Measurements from ENCODE around the gene DDIT3.
"Not testable (repeated sequence)": the region's sequence is repeated elsewhere in the genome, so short reads cannot be mapped to it uniquely, and the experiment has no call there.

The DDIT3 gene, protein sequence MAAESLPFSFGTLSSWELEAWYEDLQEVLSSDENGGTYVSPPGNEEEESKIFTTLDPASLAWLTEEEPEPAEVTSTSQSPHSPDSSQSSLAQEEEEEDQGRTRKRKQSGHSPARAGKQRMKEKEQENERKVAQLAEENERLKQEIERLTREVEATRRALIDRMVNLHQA

DNA sequence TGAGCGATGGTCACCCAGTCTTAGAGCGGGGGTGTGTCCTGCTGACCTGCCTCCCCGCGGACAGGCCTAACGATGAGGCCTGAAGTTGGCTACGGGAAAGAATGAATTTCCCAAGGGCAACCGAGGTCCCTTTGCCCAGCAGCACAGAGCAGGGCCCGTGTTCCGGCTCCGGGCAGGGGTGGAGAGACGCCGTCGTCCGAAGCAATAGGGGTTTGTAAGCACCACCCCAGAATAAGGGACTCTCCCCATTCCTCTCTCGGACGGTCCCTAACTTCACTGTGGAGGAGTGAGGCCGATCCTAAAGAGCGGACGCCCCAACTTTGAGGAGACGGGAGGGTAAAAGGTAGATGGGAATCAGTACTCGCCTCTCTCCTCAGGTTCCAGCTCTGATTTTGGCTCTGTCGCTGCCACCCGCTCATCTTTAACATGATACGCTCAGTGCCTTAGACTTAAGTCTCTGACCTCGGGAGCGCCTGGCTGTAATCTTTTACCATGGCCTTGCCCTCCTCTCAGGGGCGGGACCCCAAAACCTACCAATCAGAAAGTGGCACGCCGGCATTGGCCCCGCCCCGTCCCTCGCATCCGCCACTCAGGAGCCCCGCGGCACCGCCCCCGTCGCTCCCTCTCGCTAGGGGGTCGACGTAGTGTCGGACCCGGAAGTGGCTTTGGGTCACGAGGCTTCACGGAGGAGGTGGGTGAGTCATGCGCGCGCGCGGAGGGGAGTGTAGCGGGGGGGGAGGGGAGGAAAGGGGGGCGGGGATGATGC is at the start of gene DDIT3:
DDIT3 (minus strand) TSS at position 462 of the 766 bp plus-strand sequence. CDS start 3,108 bp downstream, outside the sequence.
- in situ Hi-C loops (cut with MboI; ENCODE audit: low sequenced_read_pairs): no loop called here

GRCh38 chr12:57569858-57570257 is 49.5 kb upstream of the DDIT3 start:
- in situ Hi-C loops (cut with MboI; ENCODE audit: low sequenced_read_pairs): no loop called here

DNA sequence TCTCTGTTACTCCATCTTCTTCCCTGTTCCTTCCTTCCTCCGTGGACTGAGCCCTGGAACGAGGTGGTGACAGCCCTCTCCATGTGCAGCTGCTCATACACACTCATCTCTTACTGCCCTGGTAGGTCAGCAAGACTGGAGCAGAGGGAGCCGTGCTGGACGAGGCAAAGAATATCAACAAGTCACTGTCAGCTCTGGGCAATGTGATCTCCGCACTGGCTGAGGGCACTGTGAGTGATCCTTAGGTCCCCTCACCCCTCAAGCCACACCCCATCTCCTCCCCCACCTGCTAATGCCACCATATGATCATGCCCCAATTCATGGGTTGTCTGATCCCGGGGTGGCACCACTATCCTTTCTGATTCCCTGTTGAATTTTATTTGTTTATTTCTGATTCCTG is 48.5 kb upstream of the DDIT3 start:
- in situ Hi-C loops (cut with MboI; ENCODE audit: low sequenced_read_pairs): no loop called here

- in situ Hi-C loops (cut with MboI; ENCODE audit: low sequenced_read_pairs): no loop called here
Measured at GRCh38 chr12:57564178-57564740, 43.9 kb upstream of the DDIT3 start.

DNA sequence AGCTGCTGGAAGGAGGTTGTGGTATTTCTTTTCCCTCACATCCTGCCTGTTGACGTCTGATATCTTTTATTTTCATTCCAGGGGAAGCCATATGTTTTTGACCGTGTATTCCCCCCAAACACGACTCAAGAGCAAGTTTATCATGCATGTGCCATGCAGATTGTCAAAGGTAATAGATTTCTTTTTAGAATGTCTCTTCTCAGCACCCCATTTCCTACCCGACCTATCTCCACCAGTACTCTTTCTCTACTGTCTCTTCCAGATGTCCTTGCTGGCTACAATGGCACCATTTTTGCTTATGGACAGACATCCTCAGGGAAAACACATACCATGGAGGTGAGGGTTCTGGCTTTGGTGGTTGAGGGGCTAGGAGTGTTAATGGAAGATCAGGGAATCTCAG is 43.0 kb upstream of the DDIT3 start:
- in situ Hi-C loops (cut with MboI; ENCODE audit: low sequenced_read_pairs): no loop called here

DNA sequence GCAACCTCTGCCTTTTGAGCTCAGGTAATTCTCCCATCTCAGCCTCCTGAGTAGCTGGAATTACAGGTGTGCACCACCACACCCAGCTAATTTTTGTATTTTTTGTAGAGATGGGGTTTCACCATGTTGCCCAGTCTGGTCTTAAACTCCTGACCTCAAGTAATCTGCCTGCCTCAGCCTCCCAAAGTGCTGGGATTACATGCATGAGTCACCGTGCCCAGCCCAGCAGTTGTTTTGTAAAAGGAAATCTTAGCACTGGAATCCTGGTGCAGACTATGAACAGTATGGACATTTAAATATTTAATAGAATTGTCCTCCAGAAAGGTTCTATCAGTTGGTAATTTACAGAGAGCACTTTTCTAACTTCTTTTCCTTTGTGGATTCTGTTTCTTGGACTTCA is 40.8 kb upstream of the DDIT3 start:
- in situ Hi-C loops (cut with MboI; ENCODE audit: low sequenced_read_pairs): not testable (repeated sequence)

DNA sequence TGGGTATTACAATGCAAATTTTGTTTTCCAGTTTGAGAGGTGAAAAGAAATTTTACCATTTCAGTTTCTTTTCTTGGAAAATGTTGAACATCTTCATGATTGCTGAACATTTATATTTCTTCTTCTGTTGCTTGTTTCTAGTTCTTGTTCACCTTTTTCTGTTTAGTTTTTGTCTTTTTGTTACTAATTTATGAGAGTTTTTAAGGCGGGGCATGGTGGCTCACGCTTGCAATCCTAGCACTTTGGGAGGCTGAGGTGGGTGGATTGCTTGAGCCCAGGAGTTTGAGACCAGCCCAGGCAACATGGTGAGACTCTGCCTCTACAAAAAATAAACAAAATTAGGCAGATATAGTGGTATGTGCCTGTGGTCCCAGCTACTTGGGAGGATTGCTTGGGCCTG is 40.2 kb upstream of the DDIT3 start:
- in situ Hi-C loops (cut with MboI; ENCODE audit: low sequenced_read_pairs): no loop called here

- in situ Hi-C loops (cut with MboI; ENCODE audit: low sequenced_read_pairs): no loop called here
Measured at GRCh38 chr12:57558864-57559263, 38.5 kb upstream of the DDIT3 start.

- in situ Hi-C loops (cut with MboI; ENCODE audit: low sequenced_read_pairs): no loop called here
Measured at GRCh38 chr12:57554897-57555296, 34.6 kb upstream of the DDIT3 start.

DNA sequence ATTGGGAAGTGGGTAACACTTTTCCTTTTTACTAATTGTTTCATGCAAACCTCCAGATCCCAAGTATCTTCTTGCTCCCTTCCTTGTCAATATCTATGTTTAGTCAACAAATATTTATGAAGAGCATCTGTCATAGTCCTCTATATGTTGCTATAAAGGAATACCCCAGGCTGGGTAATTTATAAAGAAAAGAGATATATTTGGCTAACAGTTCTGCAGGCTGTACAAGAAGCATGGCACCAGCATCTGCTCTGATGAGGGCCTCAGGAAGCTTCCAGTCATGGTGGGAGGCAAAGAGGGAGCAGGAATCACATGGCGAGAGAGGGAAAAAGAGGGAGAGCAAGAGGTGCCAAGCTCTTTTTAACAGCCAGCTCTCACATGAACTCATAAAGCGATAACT is 34.1 kb upstream of the DDIT3 start:
- in situ Hi-C loops (cut with MboI; ENCODE audit: low sequenced_read_pairs): no loop called here

- in situ Hi-C loops (cut with MboI; ENCODE audit: low sequenced_read_pairs): no loop called here
Measured at GRCh38 chr12:57553343-57554202, 33.3 kb upstream of the DDIT3 start.

GRCh38 chr12:57552835-57553313 is 32.6 kb upstream of the DDIT3 start:
- in situ Hi-C loops (cut with MboI; ENCODE audit: low sequenced_read_pairs): no loop called here

GRCh38 chr12:57552306-57552651 is 32.0 kb upstream of the DDIT3 start:
- in situ Hi-C loops (cut with MboI; ENCODE audit: low sequenced_read_pairs): no loop called here

DNA sequence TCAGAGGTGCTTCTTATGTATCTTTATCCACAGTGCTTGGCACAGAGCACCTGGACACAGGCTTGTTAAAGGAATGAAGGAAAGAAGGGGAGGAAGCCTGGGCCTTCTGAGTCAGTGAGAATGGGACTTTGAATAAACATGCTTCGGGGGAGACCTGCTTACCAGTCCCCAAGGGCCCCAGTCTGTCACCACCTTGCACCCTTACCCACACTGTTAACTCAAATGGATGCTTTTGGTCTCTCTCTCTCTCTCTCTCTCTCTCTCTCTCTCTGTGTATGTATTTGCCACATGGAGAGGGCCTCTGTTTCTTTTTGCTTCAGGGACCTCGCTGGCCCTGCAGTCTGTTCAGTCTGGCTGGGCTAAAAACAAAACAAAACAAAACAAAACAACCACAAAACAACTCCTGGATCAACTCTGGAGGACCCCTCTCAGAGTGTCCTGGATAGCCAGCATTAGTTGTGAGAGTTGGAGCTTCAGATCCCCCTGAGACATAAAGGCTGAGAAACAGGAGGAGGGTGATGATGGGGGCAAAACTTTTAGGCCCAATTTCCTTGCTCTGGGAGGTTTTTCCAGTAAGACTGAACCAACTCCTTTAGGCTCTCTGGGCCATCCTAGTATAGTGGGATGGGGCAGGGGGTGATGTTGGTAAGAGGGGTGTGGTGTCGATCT is 31.5 kb upstream of the DDIT3 start:
- in situ Hi-C loops (cut with MboI; ENCODE audit: low sequenced_read_pairs): no loop called here

- in situ Hi-C loops (cut with MboI; ENCODE audit: low sequenced_read_pairs): no loop called here
Measured at GRCh38 chr12:57550641-57551549, 30.6 kb upstream of the DDIT3 start.

DNA sequence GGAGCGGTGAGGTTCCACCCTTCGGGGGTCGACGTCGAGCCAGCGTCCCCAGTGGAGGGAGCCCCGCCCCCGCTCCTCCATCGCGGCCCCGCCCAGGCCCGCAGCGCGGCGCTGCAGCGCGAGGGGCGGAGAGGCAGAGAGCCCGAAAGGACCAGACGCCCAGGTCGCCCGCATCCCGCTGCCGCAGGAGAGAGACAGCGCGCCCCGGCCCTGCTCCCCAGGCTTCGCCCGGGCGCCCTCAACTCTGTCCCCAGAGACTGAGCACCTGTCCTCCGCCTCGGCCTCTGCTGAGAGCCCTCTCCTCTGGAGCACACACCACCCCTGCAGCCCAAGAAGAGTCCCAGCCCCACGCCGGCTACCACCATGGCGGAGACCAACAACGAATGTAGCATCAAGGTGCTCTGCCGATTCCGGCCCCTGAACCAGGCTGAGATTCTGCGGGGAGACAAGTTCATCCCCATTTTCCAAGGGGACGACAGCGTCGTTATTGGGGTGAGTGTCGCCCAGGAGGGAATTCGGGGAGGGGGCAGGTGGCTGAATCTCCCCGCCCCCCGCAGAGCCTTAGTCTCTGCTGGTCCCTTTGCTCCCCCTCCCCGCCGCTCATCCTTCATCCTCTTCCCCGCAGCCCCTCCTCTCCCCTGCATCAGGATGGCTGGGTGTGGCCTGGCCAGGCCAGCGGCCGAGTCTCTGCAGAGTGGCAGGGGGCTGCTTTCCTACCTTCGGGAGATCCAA is 29.8 kb upstream of the DDIT3 start, which contains the start of gene KIF5A:
KIF5A (plus strand) TSS at position 136 of the 732 bp plus-strand sequence; CDS start at position 364, 228 bp downstream.
- in situ Hi-C loops (cut with MboI; ENCODE audit: low sequenced_read_pairs): no loop called here

DNA sequence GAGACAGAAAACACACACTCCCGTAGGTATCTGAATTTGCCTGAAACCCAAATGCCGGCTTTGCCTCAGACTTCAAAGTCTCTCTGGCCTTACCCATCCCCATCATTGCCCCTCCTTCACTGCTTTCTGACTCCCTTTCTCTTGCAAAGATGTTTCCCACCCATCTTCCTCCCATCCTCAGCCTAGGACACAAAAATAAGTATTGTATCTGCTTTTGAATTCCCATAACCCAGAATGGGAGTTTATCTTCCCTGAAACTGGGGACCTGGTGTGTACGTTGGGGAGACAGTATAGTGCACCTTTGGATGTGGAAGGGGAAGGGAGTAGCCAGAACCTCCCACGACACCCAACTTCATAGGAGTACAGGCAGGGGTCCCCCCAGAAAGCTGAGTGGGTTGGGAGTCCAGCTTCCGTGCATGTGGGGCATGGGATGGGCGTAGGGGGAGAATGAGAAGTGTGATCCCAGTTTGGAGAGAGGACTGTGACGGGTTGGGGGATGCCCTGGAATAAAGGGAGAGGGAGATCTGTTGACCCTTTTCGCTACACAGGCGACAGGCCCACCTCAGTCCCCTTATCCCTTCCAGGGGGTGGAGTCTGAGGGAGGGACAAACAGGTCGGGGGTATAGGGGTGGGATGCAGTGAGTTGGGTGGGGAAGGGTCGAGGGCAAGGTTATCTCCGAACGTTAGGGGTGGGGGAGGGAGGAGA is 29.0 kb upstream of the DDIT3 start:
- in situ Hi-C loops (cut with MboI; ENCODE audit: low sequenced_read_pairs): no loop called here

GRCh38 chr12:57548488-57548887 is 28.2 kb upstream of the DDIT3 start:
- in situ Hi-C loops (cut with MboI; ENCODE audit: low sequenced_read_pairs): no loop called here

DNA sequence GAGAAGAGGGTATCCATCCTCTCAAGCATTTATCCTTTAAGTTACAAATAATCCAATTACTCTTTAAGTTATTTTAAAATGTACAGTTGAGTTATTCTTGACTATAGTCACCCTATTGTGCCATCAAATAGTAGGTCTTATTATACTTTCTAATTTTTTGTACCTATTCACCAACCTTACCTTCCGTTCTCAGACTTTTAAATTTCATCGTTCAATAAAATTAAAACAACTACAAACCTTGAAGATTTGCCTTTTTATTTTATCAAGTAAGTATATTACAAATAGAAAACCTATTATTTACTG is 27.6 kb upstream of the DDIT3 start:
- in situ Hi-C loops (cut with MboI; ENCODE audit: low sequenced_read_pairs): no loop called here
